ENCODE data around the gene SLC66A1.
"Not testable (repeated sequence)": the region's sequence is repeated elsewhere in the genome, so short reads cannot be mapped to it uniquely, and the experiment has no call there.

SLC66A1 gene

GRCh38 chr1:19311931-19312781 is at the start of gene SLC66A1, which contains the start of gene AKR7A2:
Gene SLC66A1, plus strand, starts transcription at chr1:19312326. Its CDS starts 5,352 bp downstream, at chr1:19317678.
Gene AKR7A2, minus strand, starts transcription at chr1:19312144. Its CDS starts 20 bp downstream, at chr1:19312124.
- peak; percentile 95 for DNase-seq (ENCODE audit: low spot score)

GRCh38 chr1:19262744-19263143 is 49.4 kb upstream of the SLC66A1 start:
- DNase-seq (ENCODE audit: low spot score), result no peak

GRCh38 chr1:19268445-19268844 is 43.7 kb upstream of the SLC66A1 start:
- DNase-seq (ENCODE audit: low spot score), result no peak

GRCh38 chr1:19269427-19270342 is 42.4 kb upstream of the SLC66A1 start:
- not testable (repeated sequence) for DNase-seq (ENCODE audit: low spot score)

GRCh38 chr1:19270343-19270730 is 41.8 kb upstream of the SLC66A1 start:
- not testable (repeated sequence) for DNase-seq (ENCODE audit: low spot score)

GRCh38 chr1:19272064-19272463 is 40.1 kb upstream of the SLC66A1 start:
- DNase-seq (ENCODE audit: low spot score), result no peak

- no peak for DNase-seq (ENCODE audit: low spot score)
These were observed 38.9 kb upstream of the SLC66A1 start for GRCh38 chr1:19273106-19273843.

GRCh38 chr1:19273844-19274531 is 38.1 kb upstream of the SLC66A1 start:
- DNase-seq (ENCODE audit: low spot score), result not testable (repeated sequence)

GRCh38 chr1:19274636-19275035 is 37.5 kb upstream of the SLC66A1 start:
- no peak for DNase-seq (ENCODE audit: low spot score)

- no peak for DNase-seq (ENCODE audit: low spot score)
These were observed 28.2 kb upstream of the SLC66A1 start for GRCh38 chr1:19283891-19284290.

- no peak for DNase-seq (ENCODE audit: low spot score)
These were observed 27.2 kb upstream of the SLC66A1 start for GRCh38 chr1:19284881-19285280.

- DNase-seq (ENCODE audit: low spot score), result not testable (repeated sequence)
These were observed 26.8 kb upstream of the SLC66A1 start for GRCh38 chr1:19285366-19285765.

- not testable (repeated sequence) for DNase-seq (ENCODE audit: low spot score)
These were observed 26.3 kb upstream of the SLC66A1 start for GRCh38 chr1:19285807-19286206.

- no peak for DNase-seq (ENCODE audit: low spot score)
These were observed 24.5 kb upstream of the SLC66A1 start for GRCh38 chr1:19287436-19288185.

GRCh38 chr1:19288324-19289241 is 23.5 kb upstream of the SLC66A1 start, which contains the start of gene AKR7A3:
Gene AKR7A3, minus strand, starts transcription at chr1:19288770. Its CDS starts 61 bp downstream, at chr1:19288709.
- peak; percentile 70 for DNase-seq (ENCODE audit: low spot score)

- DNase-seq (ENCODE audit: low spot score), result no peak
These were observed 22.9 kb upstream of the SLC66A1 start for GRCh38 chr1:19289244-19289643.

- DNase-seq (ENCODE audit: low spot score), result no peak
These were observed 17.5 kb upstream of the SLC66A1 start for GRCh38 chr1:19294638-19295037.

- no peak for DNase-seq (ENCODE audit: low spot score)
These were observed 11.9 kb upstream of the SLC66A1 start for GRCh38 chr1:19300211-19300610.

- DNase-seq (ENCODE audit: low spot score), result not testable (repeated sequence)
These were observed 8.0 kb upstream of the SLC66A1 start for GRCh38 chr1:19304081-19304480.
